GM12891 (cell line): ENCODE data around the gene MAPKBP1.

Experiments used
- PAX5 ChIP-seq: IDR thresholded peaks from 2 replicates; pipeline ENCODE4 v1.6.1; 2011; ENCODE audit warnings: low read length, moderate library complexity, mild to moderate bottlenecking; ENCODE audit not compliant: insufficient read depth, severe bottlenecking
- POLR2A ChIP-seq: IDR thresholded peaks from 2 replicates; pipeline ENCODE4 v1.6.1; 2011; ENCODE audit warnings: low read depth, low read length, control low read depth
- TAF1 ChIP-seq: IDR thresholded peaks from 2 replicates; pipeline ENCODE4 v1.6.1; 2011; ENCODE audit warnings: low read depth, low read length, control low read depth

DNA sequence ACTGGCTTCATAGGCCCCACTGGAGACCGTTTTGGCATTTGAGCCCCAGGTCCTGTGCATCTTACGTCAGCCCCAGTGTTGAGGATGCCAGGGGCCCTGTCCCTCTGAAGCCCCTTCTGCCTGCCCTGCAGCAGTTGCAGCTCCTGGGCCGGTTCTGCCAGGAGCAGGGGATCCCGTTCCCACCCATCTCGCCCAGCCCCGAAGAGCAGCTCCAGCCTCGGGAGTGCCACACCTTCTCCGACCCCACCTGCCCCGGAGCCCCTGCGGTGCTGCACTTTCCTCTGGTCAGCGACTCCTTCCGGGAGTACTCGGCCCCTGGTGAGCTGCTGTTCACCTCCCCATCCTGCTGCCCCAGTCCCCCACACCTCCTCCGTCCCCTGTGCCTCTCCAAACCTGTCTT, 72.9 kb downstream of the MAPKBP1 start:
- TF ChIP-seq POLR2A (no peak), PAX5 (no peak), TAF1 (no peak)
